ENCODE measurements around the gene RAB6B. TPM values are rescaled to one million over a fixed set of nuclear protein-coding genes. Genes with fewer than 3 reads are reported as not detected.

RAB6B gene
- total and polyA plus RNA-seq, 2 experiments from 2014 or later = 2.6 to 9.1 TPM

GRCh38 chr3:133931084-133931483, 35.4 kb upstream of the RAB6B start:
- Histone ChIP-seq H3K4me3 (no peak overlapping the region), H3K9me2 (replicated peaks; ENCODE audit: insufficient read depth) (no peaks in the 10 kb centered on the region), H3K4me1 (ENCODE audit: insufficient read depth) (peaks cover 7% of the 10 kb centered on the region), H2AFZ (no peak overlapping the region), H4K20me1 (ENCODE audit: insufficient read depth, poor library complexity, severe bottlenecking) (no peaks in the 10 kb centered on the region), H3K79me2 (no peaks in the 10 kb centered on the region), H3K36me3 (replicated peaks; ENCODE audit: insufficient read depth, low read depth) (no peaks in the 10 kb centered on the region), H3K27me3 (no peaks in the 10 kb centered on the region), H3K4me2 (no peak overlapping the region), H3K27ac (no peak overlapping the region), H3K9me3 (ENCODE audit: low read depth) (no peaks in the 10 kb centered on the region)
- no peak for TF ChIP-seq EZH2phosphoT487 (IDR thresholded peaks at IDR 0.05; ENCODE audit: low read depth, severe bottlenecking, unreplicated experiment)
- TF ChIP-seq EZH2 (IDR thresholded peaks at IDR 0.05; ENCODE audit: borderline replicate concordance) = no peak
- no peak for TF ChIP-seq CTCF (IDR thresholded peaks at IDR 0.05; ENCODE audit: poor library complexity)
- WGBS (ENCODE audit: low lambda C conversion rate, missing lambda C conversion rate) = 93% methylated on average over 8 of the region's 8 CpGs
- no peak for DNase-seq (ENCODE audit: low spot score)

GRCh38 chr3:133930341-133930933, 34.8 kb upstream of the RAB6B start:
- TF ChIP-seq EZH2phosphoT487 (IDR thresholded peaks at IDR 0.05; ENCODE audit: low read depth, severe bottlenecking, unreplicated experiment) (no peak), EZH2 (IDR thresholded peaks at IDR 0.05; ENCODE audit: borderline replicate concordance) (no peak), CTCF (IDR thresholded peaks at IDR 0.05; ENCODE audit: poor library complexity) (peak; percentile 76)
- no peak overlapping the region for H3K4me2 ChIP-seq
- no peak overlapping the region for H3K27ac ChIP-seq
- no peaks in the 10 kb centered on the region for H3K36me3 ChIP-seq (replicated peaks; ENCODE audit: insufficient read depth, low read depth)
- no peaks in the 10 kb centered on the region for H3K9me2 ChIP-seq (replicated peaks; ENCODE audit: insufficient read depth)
- H3K4me3 ChIP-seq = no peak overlapping the region
- no peaks in the 10 kb centered on the region for H3K27me3 ChIP-seq
- H4K20me1 ChIP-seq (ENCODE audit: insufficient read depth, poor library complexity, severe bottlenecking) = no peaks in the 10 kb centered on the region
- H2AFZ ChIP-seq = no peak overlapping the region
- H3K9me3 ChIP-seq (ENCODE audit: low read depth) = no peaks in the 10 kb centered on the region
- H3K79me2 ChIP-seq = no peaks in the 10 kb centered on the region
- peaks cover 7% of the 10 kb centered on the region for H3K4me1 ChIP-seq (ENCODE audit: insufficient read depth)
- DNase-seq (ENCODE audit: low spot score) = peak; percentile 80
- 94% methylated on average over 1 of the region's 1 CpG for WGBS (ENCODE audit: low lambda C conversion rate, missing lambda C conversion rate)

- no peak for DNase-seq (ENCODE audit: low spot score)
Measured at GRCh38 chr3:133928903-133929607, 33.4 kb upstream of the RAB6B start.

More at GRCh38 chr3:133928903-133929607, 33.4 kb upstream of the RAB6B start:
- Histone ChIP-seq H3K4me3 (no peak overlapping the region), H3K79me2 (no peaks in the 10 kb centered on the region), H4K20me1 (ENCODE audit: insufficient read depth, poor library complexity, severe bottlenecking) (no peaks in the 10 kb centered on the region), H3K9me3 (ENCODE audit: low read depth) (no peaks in the 10 kb centered on the region), H3K4me1 (ENCODE audit: insufficient read depth) (peaks cover 4% of the 10 kb centered on the region), H3K9me2 (replicated peaks; ENCODE audit: insufficient read depth) (no peaks in the 10 kb centered on the region), H3K27me3 (no peaks in the 10 kb centered on the region), H2AFZ (no peak overlapping the region), H3K27ac (no peak overlapping the region), H3K36me3 (replicated peaks; ENCODE audit: insufficient read depth, low read depth) (no peaks in the 10 kb centered on the region), H3K4me2 (no peak overlapping the region)
- WGBS (ENCODE audit: low lambda C conversion rate, missing lambda C conversion rate) = 92% methylated on average over 14 of the region's 14 CpGs
- TF ChIP-seq CTCF (IDR thresholded peaks at IDR 0.05; ENCODE audit: poor library complexity) (no peak), EZH2 (IDR thresholded peaks at IDR 0.05; ENCODE audit: borderline replicate concordance) (no peak), EZH2phosphoT487 (IDR thresholded peaks at IDR 0.05; ENCODE audit: low read depth, severe bottlenecking, unreplicated experiment) (no peak)
